Measurements from ENCODE around the gene AGBL4. TPM values are rescaled to one million over a fixed set of nuclear protein-coding genes. Genes with fewer than 3 reads are reported as not detected.

Gene AGBL4
- total RNA-seq, 1 donor: 0.10 TPM

DNA sequence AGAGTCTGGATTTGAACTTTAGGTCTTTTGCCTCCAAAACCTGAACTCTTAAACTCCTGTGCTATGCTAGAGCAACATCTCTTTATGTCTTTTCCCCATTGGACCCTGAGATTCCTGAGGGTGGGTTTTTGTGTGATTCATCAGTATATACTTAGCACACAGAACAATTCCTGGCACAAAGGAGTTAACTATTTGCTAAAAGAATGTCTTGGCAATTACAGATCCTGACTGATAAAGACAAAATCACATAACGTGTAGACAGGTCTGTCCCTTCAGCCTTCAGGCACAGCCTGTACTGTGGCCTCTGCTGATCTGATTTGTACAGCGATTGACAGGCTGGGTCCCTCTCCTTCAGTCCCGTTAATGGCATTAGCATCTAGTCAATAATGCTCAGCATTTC is 1084.7 kb downstream of the AGBL4 start:
- Histone ChIP-seq H3K4me1 (ENCODE audit: insufficient read depth, low read length) (no peaks in the 10 kb centered on the region), H3K4me3 (ENCODE audit: low read length) (no peak overlapping the region), H3K27me3 (ENCODE audit: insufficient read depth, low read length) (no peaks in the 10 kb centered on the region), H3K9me3 (ENCODE audit: low read depth, low read length) (no peaks in the 10 kb centered on the region)

DNA sequence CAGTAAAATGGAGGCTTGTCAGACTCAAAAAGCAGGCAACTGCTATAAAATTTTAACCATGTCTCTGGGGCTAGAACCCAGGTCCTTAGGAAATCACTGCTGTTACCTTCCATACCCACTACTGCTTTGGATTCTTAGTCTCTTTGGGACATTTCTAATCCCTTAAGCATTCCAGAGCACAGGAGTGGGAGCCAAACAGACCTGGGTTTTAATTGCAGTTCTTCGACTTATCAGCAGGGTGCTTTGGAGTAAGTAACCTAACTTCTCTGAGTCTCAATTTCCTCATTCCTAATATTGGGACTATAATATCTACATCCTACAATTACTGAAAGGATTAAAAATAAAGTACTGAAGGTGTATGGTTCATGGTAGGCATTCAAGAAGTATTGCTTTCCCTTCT is 1086.0 kb downstream of the AGBL4 start:
- H3K9me3 ChIP-seq (ENCODE audit: low read depth, low read length): no peaks in the 10 kb centered on the region
- no peaks in the 10 kb centered on the region for H3K4me1 ChIP-seq (ENCODE audit: insufficient read depth, low read length)
- H3K4me3 ChIP-seq (ENCODE audit: low read length): no peak overlapping the region
- no peaks in the 10 kb centered on the region for H3K27me3 ChIP-seq (ENCODE audit: insufficient read depth, low read length)

DNA sequence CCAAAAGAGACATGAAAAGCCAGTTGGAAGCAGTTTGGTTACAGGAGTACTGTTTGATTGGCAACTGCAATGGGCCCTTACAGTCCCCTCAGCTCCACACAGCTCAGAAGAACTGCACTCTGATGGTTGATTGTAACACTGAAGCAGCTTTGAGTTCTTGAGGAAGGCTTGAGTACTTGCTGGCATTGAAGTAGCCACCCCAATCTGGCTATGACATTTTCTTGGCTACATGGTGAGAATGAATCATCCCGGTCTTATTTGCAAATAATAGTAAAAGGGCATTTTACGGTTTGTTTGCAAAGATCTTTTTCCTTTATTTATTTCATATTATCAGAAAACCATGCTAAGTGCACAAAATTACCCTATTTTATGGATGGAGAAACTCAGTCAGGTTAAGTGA is 1087.3 kb downstream of the AGBL4 start:
- Histone ChIP-seq H3K27me3 (ENCODE audit: insufficient read depth, low read length) (no peaks in the 10 kb centered on the region), H3K4me3 (ENCODE audit: low read length) (no peak overlapping the region)

DNA sequence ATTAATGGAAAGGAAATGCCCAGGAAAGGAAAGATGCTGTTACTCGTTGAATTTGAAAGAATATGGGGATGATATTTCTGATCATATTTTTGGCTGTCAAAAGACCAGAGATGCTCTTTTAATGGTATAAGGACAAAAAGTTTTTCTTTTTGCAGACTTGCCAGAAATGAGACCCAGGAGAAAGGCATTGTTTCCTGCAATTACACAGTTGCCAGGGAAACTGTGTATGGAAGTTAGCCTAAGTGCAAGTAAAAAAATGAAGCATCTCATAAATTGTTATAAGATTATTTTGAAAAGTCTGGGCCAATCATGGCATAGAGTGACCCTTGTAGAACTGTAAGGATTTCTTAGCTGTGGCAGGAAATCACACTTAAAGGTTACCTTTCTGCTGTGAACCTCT is 1091.4 kb downstream of the AGBL4 start:
- no peaks in the 10 kb centered on the region for H3K27me3 ChIP-seq (ENCODE audit: insufficient read depth, low read length)
- H3K4me3 ChIP-seq (ENCODE audit: low read length): no peak overlapping the region
- no peaks in the 10 kb centered on the region for H3K9me3 ChIP-seq (ENCODE audit: low read depth, low read length)
- no peaks in the 10 kb centered on the region for H3K4me1 ChIP-seq (ENCODE audit: insufficient read depth, low read length)

More for the DNA sequence above, 1087.3 kb downstream of the AGBL4 start:
- no peaks in the 10 kb centered on the region for H3K9me3 ChIP-seq (ENCODE audit: low read depth, low read length)
- H3K4me1 ChIP-seq (ENCODE audit: insufficient read depth, low read length): no peaks in the 10 kb centered on the region

DNA sequence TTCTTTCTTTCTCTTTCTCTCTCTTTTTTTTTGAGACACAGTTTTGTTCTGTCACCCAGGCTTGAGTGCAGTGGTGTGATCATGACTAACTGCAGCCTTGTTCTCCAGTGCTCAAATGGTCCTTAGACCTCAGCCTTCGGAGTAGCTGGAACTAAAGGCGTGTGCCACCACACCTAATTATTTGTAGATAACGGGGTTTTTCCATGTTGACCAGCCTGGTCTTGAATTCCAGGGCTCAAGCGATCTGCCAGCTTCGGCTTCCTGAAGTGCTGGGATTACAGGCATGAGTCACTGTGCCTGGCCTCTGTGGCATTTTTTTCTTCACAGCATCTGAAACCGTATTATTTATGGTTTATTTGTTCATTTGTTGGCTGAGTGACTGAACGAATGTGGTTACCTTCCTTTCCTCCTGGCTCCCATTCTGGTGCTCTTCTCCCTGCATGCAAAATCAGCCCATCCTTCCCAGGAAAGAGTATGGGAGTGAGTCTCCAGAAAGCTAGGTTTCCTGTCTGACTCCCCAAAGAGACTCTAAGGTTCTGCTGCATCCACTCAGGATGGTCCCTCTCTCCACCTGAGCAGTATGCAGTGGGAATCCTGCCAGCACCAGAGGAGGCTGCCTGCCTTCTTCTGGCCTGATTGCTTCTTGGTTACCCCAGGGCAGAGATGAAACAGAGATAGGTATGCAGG is 1092.1 kb downstream of the AGBL4 start:
- no peaks in the 10 kb centered on the region for H3K27me3 ChIP-seq (ENCODE audit: insufficient read depth, low read length)
- H3K4me1 ChIP-seq (ENCODE audit: insufficient read depth, low read length): no peaks in the 10 kb centered on the region
- H3K9me3 ChIP-seq (ENCODE audit: low read depth, low read length): no peaks in the 10 kb centered on the region
- no peak overlapping the region for H3K4me3 ChIP-seq (ENCODE audit: low read length)

- H3K4me3 ChIP-seq (ENCODE audit: low read length): no peak overlapping the region
- H3K4me1 ChIP-seq (ENCODE audit: insufficient read depth, low read length): no peaks in the 10 kb centered on the region
- no peaks in the 10 kb centered on the region for H3K9me3 ChIP-seq (ENCODE audit: low read depth, low read length)
Observed at GRCh38 chr1:48930011-48930410, 1093.7 kb downstream of the AGBL4 start.

DNA sequence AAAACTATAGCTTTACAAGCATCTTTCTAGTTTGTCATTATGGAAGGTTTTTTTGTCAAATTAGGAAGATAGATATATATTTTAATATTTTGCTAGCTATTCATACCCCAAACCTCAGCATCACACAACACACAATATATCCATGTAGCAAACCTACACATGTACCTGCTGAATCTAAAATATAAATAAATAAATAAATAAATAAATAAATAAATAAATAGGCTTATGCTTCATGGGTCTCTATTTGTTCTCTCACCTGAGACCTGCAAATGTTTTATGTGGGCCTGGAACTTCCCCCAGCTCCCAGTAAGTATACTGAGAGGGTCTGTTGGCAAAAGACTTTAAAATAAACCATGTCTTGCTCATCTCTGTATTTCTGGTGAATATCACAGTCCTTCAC is 1099.7 kb downstream of the AGBL4 start:
- Histone ChIP-seq H3K9me3 (ENCODE audit: low read depth, low read length) (no peaks in the 10 kb centered on the region), H3K4me3 (ENCODE audit: low read length) (no peak overlapping the region), H3K27me3 (ENCODE audit: insufficient read depth, low read length) (no peaks in the 10 kb centered on the region), H3K4me1 (ENCODE audit: insufficient read depth, low read length) (no peaks in the 10 kb centered on the region)

More at GRCh38 chr1:48930011-48930410, 1093.7 kb downstream of the AGBL4 start:
- H3K27me3 ChIP-seq (ENCODE audit: insufficient read depth, low read length): no peaks in the 10 kb centered on the region

DNA sequence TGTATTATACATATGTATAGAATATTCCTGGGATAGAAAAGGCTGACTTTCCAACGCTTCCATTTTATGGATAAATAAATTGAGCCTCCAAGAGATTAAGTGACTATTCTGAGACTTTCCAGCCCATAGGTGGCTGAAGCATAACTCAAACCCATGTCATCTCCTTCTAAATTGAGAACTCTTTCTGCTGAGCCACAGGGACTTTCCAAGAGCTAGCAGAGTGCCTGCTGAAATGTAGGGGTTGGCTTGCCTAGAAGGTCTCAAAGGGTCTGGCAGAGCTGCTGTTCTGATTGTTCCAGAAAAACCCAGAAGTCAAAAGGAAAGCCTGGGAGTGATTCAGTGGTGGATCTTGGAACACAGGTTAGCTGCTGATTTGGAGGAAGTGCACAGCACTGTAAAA is 1100.6 kb downstream of the AGBL4 start:
- H3K4me1 ChIP-seq (ENCODE audit: insufficient read depth, low read length): no peaks in the 10 kb centered on the region
- H3K27me3 ChIP-seq (ENCODE audit: insufficient read depth, low read length): no peaks in the 10 kb centered on the region
- no peak overlapping the region for H3K4me3 ChIP-seq (ENCODE audit: low read length)
- H3K9me3 ChIP-seq (ENCODE audit: low read depth, low read length): no peaks in the 10 kb centered on the region

DNA sequence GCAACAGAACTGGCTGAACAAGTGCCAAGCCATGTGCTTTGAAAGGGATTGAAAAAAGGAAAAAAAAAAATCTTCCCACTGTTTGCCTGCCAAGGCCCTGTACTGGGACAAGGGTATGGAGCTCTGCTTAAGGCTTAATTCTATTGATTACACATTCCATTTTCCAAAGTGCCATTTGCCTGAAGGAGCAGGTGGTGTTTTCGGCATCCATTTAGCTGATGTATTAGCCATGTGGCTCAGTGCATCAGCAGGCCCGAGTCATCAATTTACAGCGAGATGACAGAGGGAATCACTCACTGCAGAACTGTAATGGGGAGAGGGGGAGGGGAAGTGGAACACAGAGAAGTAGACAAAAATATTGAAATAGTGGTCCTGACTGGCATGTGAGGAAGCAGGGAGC is 1102.9 kb downstream of the AGBL4 start:
- Histone ChIP-seq H3K9me3 (ENCODE audit: low read depth, low read length) (no peaks in the 10 kb centered on the region), H3K4me1 (ENCODE audit: insufficient read depth, low read length) (no peaks in the 10 kb centered on the region), H3K4me3 (ENCODE audit: low read length) (no peak overlapping the region), H3K27me3 (ENCODE audit: insufficient read depth, low read length) (no peaks in the 10 kb centered on the region)

DNA sequence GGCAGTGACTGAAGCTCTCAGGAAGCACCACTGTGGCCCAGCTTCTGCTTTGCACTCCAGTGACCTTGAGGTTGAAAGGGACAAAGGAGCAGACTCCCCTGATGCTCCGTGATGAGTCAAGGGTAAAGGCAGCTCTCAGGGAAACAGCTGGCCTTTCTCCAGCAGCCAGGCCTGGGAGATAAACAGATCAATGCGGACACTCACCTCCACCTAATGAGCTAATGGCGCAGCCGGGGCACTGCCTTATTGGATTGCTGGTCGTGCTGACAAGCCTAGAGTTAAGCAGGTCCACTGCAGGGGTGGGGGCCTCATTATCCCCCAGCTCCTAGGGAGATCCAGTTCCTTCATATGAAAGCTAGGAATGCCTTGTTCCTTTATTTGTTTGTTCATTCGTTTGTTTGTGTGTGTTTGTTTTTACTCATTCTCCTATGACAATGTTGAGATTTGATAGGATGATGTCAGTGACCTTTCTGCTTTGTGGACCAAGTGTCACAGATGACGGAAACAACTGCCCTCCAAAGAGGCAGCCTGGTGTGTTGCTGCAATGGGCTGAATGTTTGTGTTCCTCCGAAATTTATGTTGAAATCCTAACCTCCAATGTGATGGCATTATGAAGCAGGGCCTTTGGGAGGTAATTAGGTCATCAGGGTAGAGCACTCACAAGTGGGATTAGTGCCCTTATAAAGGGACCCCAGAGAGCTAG is 1105.7 kb downstream of the AGBL4 start:
- no peak overlapping the region for H3K4me3 ChIP-seq (ENCODE audit: low read length)
- H3K27me3 ChIP-seq (ENCODE audit: insufficient read depth, low read length): no peaks in the 10 kb centered on the region
- no peaks in the 10 kb centered on the region for H3K9me3 ChIP-seq (ENCODE audit: low read depth, low read length)
- no peaks in the 10 kb centered on the region for H3K4me1 ChIP-seq (ENCODE audit: insufficient read depth, low read length)

DNA sequence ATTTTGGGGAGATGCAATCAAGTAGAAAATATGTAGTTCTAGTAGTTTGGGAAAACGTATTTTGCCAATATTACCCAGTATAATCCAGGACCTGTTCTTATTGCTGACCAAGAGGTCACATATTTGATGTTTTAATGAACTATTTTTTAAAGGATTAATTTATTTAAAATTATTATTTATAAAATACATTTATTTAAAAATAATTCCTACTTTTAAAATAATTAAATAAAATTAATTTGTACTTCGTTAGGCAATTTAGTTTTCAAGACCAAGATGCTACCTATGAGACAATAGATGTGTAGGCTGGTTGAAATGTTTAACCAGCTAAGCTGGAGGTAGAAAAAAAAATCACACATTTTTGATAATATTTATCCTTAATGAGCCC is 1106.7 kb downstream of the AGBL4 start:
- H3K4me1 ChIP-seq (ENCODE audit: insufficient read depth, low read length): no peaks in the 10 kb centered on the region
- H3K4me3 ChIP-seq (ENCODE audit: low read length): no peak overlapping the region
- H3K27me3 ChIP-seq (ENCODE audit: insufficient read depth, low read length): no peaks in the 10 kb centered on the region
- H3K9me3 ChIP-seq (ENCODE audit: low read depth, low read length): no peaks in the 10 kb centered on the region

DNA sequence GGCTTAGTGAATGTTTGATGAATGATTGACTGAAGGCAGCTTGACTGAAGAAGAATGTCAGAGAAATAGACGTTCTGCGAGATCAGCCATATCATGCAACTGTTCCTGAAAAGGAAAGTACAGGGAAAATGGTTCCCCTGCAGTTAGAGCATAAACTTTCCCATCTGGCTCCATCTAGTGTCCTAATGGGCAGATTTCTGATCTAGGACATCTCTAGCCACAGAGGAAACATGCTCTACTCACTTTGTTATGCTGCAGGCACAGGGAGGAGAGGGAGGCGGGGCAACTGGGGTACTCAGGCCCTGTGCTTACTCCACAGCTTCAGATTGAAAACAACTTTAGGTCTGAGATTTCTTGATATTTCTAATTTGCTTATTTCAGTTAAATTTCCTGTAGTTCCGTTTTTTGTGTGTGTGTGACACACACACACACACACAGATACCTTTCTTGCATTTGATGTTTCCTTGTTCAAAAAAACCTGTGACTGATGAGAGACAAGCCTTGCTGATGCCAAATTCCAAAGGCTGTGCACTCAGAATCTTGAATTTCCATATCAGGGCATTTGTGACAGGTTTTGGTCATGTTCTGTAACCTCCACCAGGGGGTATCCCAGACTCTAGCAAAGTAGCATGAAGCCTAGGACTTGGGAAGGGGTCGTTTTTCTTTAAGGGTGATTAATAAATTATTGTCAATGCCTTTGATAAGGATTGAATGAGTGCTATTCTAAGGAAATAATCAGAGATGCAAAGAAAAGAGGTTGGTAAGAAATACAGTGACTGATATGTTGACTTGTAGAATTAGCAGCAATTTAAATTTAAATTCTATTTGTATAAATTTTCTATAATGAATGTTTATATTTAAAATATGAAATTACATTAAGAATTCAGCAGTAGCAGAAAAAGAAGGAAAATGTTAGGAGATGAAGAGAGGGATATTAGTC is 1107.4 kb downstream of the AGBL4 start:
- Histone ChIP-seq H3K27me3 (ENCODE audit: insufficient read depth, low read length) (no peaks in the 10 kb centered on the region), H3K4me3 (ENCODE audit: low read length) (no peak overlapping the region), H3K4me1 (ENCODE audit: insufficient read depth, low read length) (no peaks in the 10 kb centered on the region), H3K9me3 (ENCODE audit: low read depth, low read length) (no peaks in the 10 kb centered on the region)

GRCh38 chr1:48908606-48909005 is 1115.1 kb downstream of the AGBL4 start:
- no peaks in the 10 kb centered on the region for H3K9me3 ChIP-seq (ENCODE audit: low read depth, low read length)
- H3K27me3 ChIP-seq (ENCODE audit: insufficient read depth, low read length): no peaks in the 10 kb centered on the region
- no peaks in the 10 kb centered on the region for H3K4me1 ChIP-seq (ENCODE audit: insufficient read depth, low read length)
- no peak overlapping the region for H3K4me3 ChIP-seq (ENCODE audit: low read length)

- no peaks in the 10 kb centered on the region for H3K4me1 ChIP-seq (ENCODE audit: insufficient read depth, low read length)
- no peaks in the 10 kb centered on the region for H3K9me3 ChIP-seq (ENCODE audit: low read depth, low read length)
- H3K27me3 ChIP-seq (ENCODE audit: insufficient read depth, low read length): no peaks in the 10 kb centered on the region
- no peak overlapping the region for H3K4me3 ChIP-seq (ENCODE audit: low read length)
Observed at GRCh38 chr1:48906729-48907128, 1117.0 kb downstream of the AGBL4 start.

- Histone ChIP-seq H3K27me3 (ENCODE audit: insufficient read depth, low read length) (no peaks in the 10 kb centered on the region), H3K4me1 (ENCODE audit: insufficient read depth, low read length) (no peaks in the 10 kb centered on the region), H3K4me3 (ENCODE audit: low read length) (no peak overlapping the region), H3K9me3 (ENCODE audit: low read depth, low read length) (no peaks in the 10 kb centered on the region)
Observed at GRCh38 chr1:48906164-48906563, 1117.6 kb downstream of the AGBL4 start.

All from mononuclear cell (primary cell).